ENCODE results near the gene COQ3.

Gene COQ3

DNA sequence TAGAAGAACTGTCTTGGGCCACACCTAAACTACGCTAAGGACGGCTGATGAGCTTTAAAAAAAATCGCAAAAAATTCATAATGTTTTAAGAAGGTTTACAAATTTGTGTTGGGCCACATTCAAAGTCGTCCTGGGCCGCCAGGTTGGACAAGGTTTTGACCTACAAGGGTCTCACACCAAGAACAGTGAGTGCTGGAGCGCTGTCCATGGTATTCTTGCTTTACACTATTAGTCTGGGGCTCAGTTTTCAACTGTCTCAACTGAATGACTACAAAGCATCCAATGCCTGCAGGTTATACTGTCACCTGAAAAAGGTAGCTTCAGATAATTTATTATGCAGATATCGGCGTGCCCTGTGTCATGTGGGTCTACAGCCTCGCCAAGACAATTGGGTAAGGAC is 40.9 kb downstream of the COQ3 start:
- Histone ChIP-seq H3K4me1 (ENCODE audit: insufficient read depth, low read length, severe bottlenecking) (peaks cover 3% of the 10 kb centered on the region), H3K9me2 (ENCODE audit: low read depth, low read length) (no peaks in the 10 kb centered on the region), H3K27me3 (ENCODE audit: insufficient read depth, low read length) (no peaks in the 10 kb centered on the region), H3K9me3 (ENCODE audit: low read length) (no peaks in the 10 kb centered on the region), H3K9ac (ENCODE audit: low read length) (no peak overlapping the region), H3K79me2 (ENCODE audit: insufficient read depth, low read length) (no peaks in the 10 kb centered on the region), H3K4me3 (ENCODE audit: low read depth, low read length, poor library complexity, severe bottlenecking) (no peak overlapping the region), H3K4me2 (ENCODE audit: low read length) (no peak overlapping the region), H3K27ac (ENCODE audit: low read depth, low read length, poor library complexity, severe bottlenecking) (no peak overlapping the region), H2AFZ (ENCODE audit: low read length) (no peak overlapping the region), H4K20me1 (ENCODE audit: insufficient read depth, low read length) (no peaks in the 10 kb centered on the region), H3K36me3 (ENCODE audit: insufficient read depth, low read length) (no peaks in the 10 kb centered on the region), H3F3A (ENCODE audit: insufficient read depth, low read length) (no peaks in the 10 kb centered on the region)
- TF ChIP-seq, protein P1, sequence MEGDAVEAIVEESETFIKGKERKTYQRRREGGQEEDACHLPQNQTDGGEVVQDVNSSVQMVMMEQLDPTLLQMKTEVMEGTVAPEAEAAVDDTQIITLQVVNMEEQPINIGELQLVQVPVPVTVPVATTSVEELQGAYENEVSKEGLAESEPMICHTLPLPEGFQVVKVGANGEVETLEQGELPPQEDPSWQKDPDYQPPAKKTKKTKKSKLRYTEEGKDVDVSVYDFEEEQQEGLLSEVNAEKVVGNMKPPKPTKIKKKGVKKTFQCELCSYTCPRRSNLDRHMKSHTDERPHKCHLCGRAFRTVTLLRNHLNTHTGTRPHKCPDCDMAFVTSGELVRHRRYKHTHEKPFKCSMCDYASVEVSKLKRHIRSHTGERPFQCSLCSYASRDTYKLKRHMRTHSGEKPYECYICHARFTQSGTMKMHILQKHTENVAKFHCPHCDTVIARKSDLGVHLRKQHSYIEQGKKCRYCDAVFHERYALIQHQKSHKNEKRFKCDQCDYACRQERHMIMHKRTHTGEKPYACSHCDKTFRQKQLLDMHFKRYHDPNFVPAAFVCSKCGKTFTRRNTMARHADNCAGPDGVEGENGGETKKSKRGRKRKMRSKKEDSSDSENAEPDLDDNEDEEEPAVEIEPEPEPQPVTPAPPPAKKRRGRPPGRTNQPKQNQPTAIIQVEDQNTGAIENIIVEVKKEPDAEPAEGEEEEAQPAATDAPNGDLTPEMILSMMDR (IDR thresholded peaks at IDR 0.05; ENCODE audit: low read length), result no peak
- no peak for TF ChIP-seq EZH2 (IDR thresholded peaks at IDR 0.05; ENCODE audit: borderline replicate concordance, low read length)

DNA sequence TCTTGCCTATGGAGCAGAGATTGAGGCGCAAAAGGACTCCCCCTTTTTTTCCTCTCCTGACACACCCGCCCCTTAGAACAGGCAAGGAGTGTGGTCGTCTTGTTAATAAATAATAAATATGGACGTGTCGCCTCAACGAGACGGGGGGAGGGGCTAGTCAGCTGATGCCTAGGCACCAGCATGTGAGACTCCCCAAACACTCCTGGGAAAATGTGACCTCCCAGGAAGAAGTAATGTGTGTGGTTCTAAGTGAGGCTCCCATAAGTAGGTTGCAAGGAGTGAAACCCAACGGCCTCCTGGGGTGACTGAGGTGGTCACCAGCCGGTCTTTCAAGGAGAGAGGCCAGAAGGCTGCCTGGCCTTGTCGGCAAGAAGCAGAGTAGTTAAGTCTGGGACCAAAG is 43.4 kb downstream of the COQ3 start:
- Histone ChIP-seq H3K27me3 (ENCODE audit: insufficient read depth, low read length) (no peaks in the 10 kb centered on the region), H3K9me3 (ENCODE audit: low read length) (no peaks in the 10 kb centered on the region), H3K4me2 (ENCODE audit: low read length) (no peak overlapping the region), H3K9me2 (ENCODE audit: low read depth, low read length) (no peaks in the 10 kb centered on the region), H3K36me3 (ENCODE audit: insufficient read depth, low read length) (no peaks in the 10 kb centered on the region), H3F3A (ENCODE audit: insufficient read depth, low read length) (no peaks in the 10 kb centered on the region), H3K9ac (ENCODE audit: low read length) (no peak overlapping the region), H4K20me1 (ENCODE audit: insufficient read depth, low read length) (no peaks in the 10 kb centered on the region), H3K27ac (ENCODE audit: low read depth, low read length, poor library complexity, severe bottlenecking) (no peak overlapping the region), H2AFZ (ENCODE audit: low read length) (no peak overlapping the region), H3K79me2 (ENCODE audit: insufficient read depth, low read length) (no peaks in the 10 kb centered on the region), H3K4me3 (ENCODE audit: low read depth, low read length, poor library complexity, severe bottlenecking) (no peak overlapping the region), H3K4me1 (ENCODE audit: insufficient read depth, low read length, severe bottlenecking) (peaks cover 3% of the 10 kb centered on the region)
- no peak for TF ChIP-seq EZH2 (IDR thresholded peaks at IDR 0.05; ENCODE audit: borderline replicate concordance, low read length)
- TF ChIP-seq, protein P1 (IDR thresholded peaks at IDR 0.05; ENCODE audit: low read length), result no peak

DNA sequence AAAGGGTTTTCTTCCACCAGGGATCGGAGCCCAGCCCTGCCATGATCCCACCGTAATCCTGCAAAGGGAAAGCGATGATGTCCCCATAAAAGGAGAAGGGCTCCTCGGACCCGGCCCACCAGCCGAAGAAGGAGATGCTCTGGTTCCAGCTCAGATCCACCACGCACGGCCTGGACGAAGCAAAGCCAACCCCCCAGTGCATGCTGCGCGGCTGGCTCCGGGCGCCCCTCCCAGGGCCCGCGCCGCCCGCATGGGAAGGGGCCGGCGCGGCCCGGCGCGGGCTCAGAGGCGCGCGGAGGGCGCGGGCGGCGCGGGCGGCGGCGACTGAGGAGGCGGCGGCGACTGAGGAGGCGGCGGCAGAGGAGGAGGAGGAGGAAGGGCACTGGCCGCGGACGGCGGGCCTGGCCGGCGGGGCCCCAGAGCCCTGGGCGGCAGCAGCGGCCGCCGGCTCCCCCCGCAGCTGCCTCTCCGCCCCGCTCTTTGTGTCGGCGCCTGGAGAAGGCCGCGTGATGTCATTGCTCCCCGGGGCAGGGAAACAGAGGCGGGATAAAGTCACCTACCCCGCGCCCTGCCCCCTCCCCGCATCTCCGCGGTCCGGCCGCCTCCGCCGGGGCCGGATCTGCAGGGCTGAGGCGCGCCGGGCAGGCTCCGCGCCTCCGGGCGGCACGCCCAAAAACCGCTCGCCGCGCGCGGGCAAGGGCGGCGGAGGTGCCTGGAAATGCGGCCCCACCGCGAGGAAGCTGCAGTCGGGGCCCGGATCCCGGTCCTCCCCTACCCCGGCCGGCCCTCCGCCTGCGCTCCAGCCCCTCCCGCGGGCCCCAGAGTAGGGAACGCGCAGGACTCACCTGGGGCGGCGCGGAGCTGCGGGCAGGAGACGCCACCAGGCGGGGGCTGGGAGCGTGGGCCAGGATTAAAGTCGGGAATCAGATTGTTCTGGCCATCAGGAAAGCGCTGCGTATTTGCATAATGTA is 44.5 kb downstream of the COQ3 start, which contains the start of gene FAXC:
TSS of gene FAXC (minus strand) at position 504 of the 971 bp plus-strand sequence. CDS start at position 202, 302 bp downstream.
- Histone ChIP-seq H3K9ac (ENCODE audit: low read length) (no peak within 1 kb of the TSS), H4K20me1 (ENCODE audit: insufficient read depth, low read length) (no peaks in the 10 kb centered on the region), H3K9me2 (ENCODE audit: low read depth, low read length) (no peaks in the 10 kb centered on the region), H3K27ac (ENCODE audit: low read depth, low read length, poor library complexity, severe bottlenecking) (no peak within 1 kb of the TSS), H3K4me1 (ENCODE audit: insufficient read depth, low read length, severe bottlenecking) (peaks cover 3% of the 10 kb centered on the region), H3F3A (ENCODE audit: insufficient read depth, low read length) (no peaks in the 10 kb centered on the region), H3K4me2 (ENCODE audit: low read length) (peak within 1 kb of the TSS; percentile 63), H3K27me3 (ENCODE audit: insufficient read depth, low read length) (no peaks in the 10 kb centered on the region), H3K36me3 (ENCODE audit: insufficient read depth, low read length) (no peaks in the 10 kb centered on the region), H3K9me3 (ENCODE audit: low read length) (no peaks in the 10 kb centered on the region), H2AFZ (ENCODE audit: low read length) (no peak within 1 kb of the TSS), H3K4me3 (ENCODE audit: low read depth, low read length, poor library complexity, severe bottlenecking) (peak within 1 kb of the TSS; percentile 49), H3K79me2 (ENCODE audit: insufficient read depth, low read length) (no peaks in the 10 kb centered on the region)
- TF ChIP-seq EZH2 (IDR thresholded peaks at IDR 0.05; ENCODE audit: borderline replicate concordance, low read length), result no peak
- TF ChIP-seq, protein P1 (IDR thresholded peaks at IDR 0.05; ENCODE audit: low read length), result no peak

All from OCI-LY1 (cell line).